ENCODE measurements around the gene MFAP2.

DNA sequence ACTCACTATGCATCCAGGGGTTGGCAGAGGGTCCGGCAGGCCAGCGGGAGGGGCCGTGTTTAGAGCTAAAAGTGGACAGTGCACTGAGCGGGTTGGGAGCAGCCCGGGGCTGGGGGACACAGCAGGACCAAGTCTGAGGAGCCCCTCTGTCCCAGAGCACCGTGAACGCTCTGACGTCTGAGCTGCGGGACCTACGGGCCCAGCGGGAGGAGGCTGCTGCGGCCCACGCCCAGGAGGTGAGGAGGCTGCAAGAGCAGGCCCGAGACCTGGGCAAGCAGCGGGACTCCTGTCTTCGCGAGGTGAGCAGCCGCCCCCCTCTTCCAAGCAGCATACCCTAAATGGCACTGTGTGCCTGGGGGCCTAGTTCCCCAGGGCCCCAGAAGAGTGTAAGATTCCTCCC, 25.8 kb downstream of the MFAP2 start:
- TF ChIP-seq, protein P1, sequence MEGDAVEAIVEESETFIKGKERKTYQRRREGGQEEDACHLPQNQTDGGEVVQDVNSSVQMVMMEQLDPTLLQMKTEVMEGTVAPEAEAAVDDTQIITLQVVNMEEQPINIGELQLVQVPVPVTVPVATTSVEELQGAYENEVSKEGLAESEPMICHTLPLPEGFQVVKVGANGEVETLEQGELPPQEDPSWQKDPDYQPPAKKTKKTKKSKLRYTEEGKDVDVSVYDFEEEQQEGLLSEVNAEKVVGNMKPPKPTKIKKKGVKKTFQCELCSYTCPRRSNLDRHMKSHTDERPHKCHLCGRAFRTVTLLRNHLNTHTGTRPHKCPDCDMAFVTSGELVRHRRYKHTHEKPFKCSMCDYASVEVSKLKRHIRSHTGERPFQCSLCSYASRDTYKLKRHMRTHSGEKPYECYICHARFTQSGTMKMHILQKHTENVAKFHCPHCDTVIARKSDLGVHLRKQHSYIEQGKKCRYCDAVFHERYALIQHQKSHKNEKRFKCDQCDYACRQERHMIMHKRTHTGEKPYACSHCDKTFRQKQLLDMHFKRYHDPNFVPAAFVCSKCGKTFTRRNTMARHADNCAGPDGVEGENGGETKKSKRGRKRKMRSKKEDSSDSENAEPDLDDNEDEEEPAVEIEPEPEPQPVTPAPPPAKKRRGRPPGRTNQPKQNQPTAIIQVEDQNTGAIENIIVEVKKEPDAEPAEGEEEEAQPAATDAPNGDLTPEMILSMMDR (IDR thresholded peaks at IDR 0.05), result no peak
- TF ChIP-seq POLR2A (IDR thresholded peaks at IDR 0.05) (no peak), POLR2AphosphoS5 (IDR thresholded peaks at IDR 0.05) (no peak)
